Activated CD4-positive, alpha-beta T cell treated with anti-CD3 and anti-CD28 coated beads, Interleukin-2, amount 10 ng/mL, durations not matched to agents 7 days and 5 days (primary cell): ENCODE measurements around the gene OAS2. TPM values are rescaled to one million over a fixed set of nuclear protein-coding genes. Genes with fewer than 3 reads are reported as not detected.

ENCODE experiments used
- CTCF ChIA-PET: fragments of 350-600 bp; sonication (Branson Sonifier 250); formaldehyde crosslinking; loops from one replicate; lab custom pipeline; 2021; ENCODE audit warnings: antibody characterized with exemption; lab: Charles Lee
- POLR2A ChIA-PET: fragments of 350-600 bp; sonication (Branson Sonifier 250); formaldehyde crosslinking; loops from one replicate; lab custom pipeline; 2021; ENCODE audit warnings: antibody characterized with exemption; lab: Charles Lee
- DNase-seq: peaks from one replicate; pipeline ENCODE4 v3.0.0-alpha.2; 2020
- H3K27ac Mint-ChIP-seq: one replicate; pipeline ENCODE4 v1.8.0; 2021; ENCODE audit warnings: mild to moderate bottlenecking, moderate library complexity, mixed read lengths
- H3K27me3 Mint-ChIP-seq: one replicate; pipeline ENCODE4 v1.8.0; 2021; ENCODE audit warnings: mixed read lengths
- H3K36me3 Mint-ChIP-seq: one replicate; pipeline ENCODE4 v1.8.0; 2021; ENCODE audit warnings: low read depth, mixed read lengths
- H3K4me1 Mint-ChIP-seq: one replicate; pipeline ENCODE4 v1.8.0; 2021; ENCODE audit warnings: mixed read lengths
- H3K4me3 Mint-ChIP-seq: one replicate; pipeline ENCODE4 v1.8.0; 2021; ENCODE audit warnings: mild to moderate bottlenecking, moderate library complexity, mixed read lengths
- H3K9me3 Mint-ChIP-seq: one replicate; pipeline ENCODE4 v1.8.0; 2021; ENCODE audit warnings: mixed read lengths
- total RNA-seq, 2 experiments: library from RNA; stranded (reverse); gene quantifications; one replicate each; pipeline ENCODE4 v1.2.3, GENCODE V29; 2021

Gene OAS2
- total RNA-seq, 2 experiments from 2014 or later: 294 to 420 TPM

GRCh38 chr12:112961074-112961473 lies 17.2 kb upstream of the OAS2 start:
- Mint-ChIP-seq H3K9me3 (peaks cover 3% of the 10 kb centered on the region), H3K4me1 (peaks cover 39% of the 10 kb centered on the region), H3K36me3 (peaks cover 93% of the 10 kb centered on the region), H3K4me3 (no peak overlapping the region), H3K27ac (no peak overlapping the region), H3K27me3 (no peaks in the 10 kb centered on the region)
- ChIA-PET POLR2A (no interaction called here), CTCF (interaction anchor here (0.6 to 4.2 kb wide), 4 partner anchors 11 to 52 kb away, joined by 3 to 14 read pairs (median 8); no protein-coding TSS in a partner anchor)
- DNase-seq: peak; percentile 43

DNA sequence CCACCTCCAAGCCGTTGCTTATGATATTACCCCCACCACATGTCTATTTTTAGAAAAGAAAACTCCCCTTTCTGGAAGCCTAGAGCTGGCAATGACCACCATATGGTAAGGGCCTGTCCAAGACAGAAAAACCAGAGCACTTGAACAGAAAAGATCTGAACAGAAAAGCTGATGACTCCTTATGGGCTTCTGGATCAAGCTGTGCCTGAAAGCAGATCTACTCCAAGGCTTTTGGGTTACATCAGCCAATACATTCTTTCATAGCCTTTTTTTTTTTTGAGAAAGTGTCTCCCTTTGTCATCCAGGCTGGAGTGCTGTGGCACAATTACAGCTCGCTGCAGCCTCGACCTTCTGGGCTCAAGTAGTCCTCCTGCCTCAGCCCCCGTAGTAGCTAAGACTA lies 16.8 kb upstream of the OAS2 start:
- ChIA-PET POLR2A (no interaction called here), CTCF (interaction anchor here (0.6 to 4.2 kb wide), 6 partner anchors 12 to 52 kb away, joined by 3 to 14 read pairs (median 4); no protein-coding TSS in a partner anchor)
- H3K27ac Mint-ChIP-seq: no peak overlapping the region
- no peak overlapping the region for H3K4me3 Mint-ChIP-seq
- H3K36me3 Mint-ChIP-seq: peaks cover 93% of the 10 kb centered on the region
- no peak for DNase-seq
- H3K27me3 Mint-ChIP-seq: no peaks in the 10 kb centered on the region
- H3K9me3 Mint-ChIP-seq: no peaks in the 10 kb centered on the region
- peaks cover 35% of the 10 kb centered on the region for H3K4me1 Mint-ChIP-seq

DNA sequence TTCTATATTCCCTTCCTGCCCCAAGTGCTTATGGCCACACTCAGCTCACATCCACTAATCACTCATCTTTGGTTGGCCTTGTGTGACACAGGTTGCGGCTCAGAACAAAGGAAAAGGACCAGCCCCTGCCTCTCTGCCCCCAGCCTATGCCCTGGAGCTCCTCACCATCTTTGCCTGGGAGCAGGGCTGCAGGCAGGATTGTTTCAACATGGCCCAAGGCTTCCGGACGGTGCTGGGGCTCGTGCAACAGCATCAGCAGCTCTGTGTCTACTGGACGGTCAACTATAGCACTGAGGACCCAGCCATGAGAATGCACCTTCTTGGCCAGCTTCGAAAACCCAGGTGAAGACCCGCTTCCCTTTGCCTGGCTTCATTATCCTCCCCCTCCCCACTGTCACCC lies 15.8 kb upstream of the OAS2 start:
- Mint-ChIP-seq H3K4me3 (no peak overlapping the region), H3K27ac (no peak overlapping the region), H3K4me1 (peaks cover 26% of the 10 kb centered on the region), H3K27me3 (no peaks in the 10 kb centered on the region), H3K36me3 (peaks cover 92% of the 10 kb centered on the region), H3K9me3 (no peaks in the 10 kb centered on the region)
- CTCF ChIA-PET: interaction anchor here (0.6 to 4.2 kb wide), 5 partner anchors 13 to 36 kb away, joined by 3 to 13 read pairs (median 3); no protein-coding TSS in a partner anchor
- POLR2A ChIA-PET: no interaction called here
- DNase-seq: no peak

- Mint-ChIP-seq H3K27ac (no peak overlapping the region), H3K4me3 (no peak overlapping the region), H3K9me3 (no peaks in the 10 kb centered on the region), H3K27me3 (no peaks in the 10 kb centered on the region), H3K4me1 (peaks cover 21% of the 10 kb centered on the region), H3K36me3 (peaks cover 92% of the 10 kb centered on the region)
- ChIA-PET POLR2A (interaction anchor here (1.3 kb wide), 1 partner anchor 14 kb away, joined by 3 read pairs; no protein-coding TSS in a partner anchor), CTCF (interaction anchor here (0.8 to 1.9 kb wide), 2 partner anchors 14 to 29 kb away, joined by 3 to 4 read pairs; no protein-coding TSS in a partner anchor)
- no peak for DNase-seq
These were observed 15.0 kb upstream of the OAS2 start for GRCh38 chr12:112963227-112963861.

DNA sequence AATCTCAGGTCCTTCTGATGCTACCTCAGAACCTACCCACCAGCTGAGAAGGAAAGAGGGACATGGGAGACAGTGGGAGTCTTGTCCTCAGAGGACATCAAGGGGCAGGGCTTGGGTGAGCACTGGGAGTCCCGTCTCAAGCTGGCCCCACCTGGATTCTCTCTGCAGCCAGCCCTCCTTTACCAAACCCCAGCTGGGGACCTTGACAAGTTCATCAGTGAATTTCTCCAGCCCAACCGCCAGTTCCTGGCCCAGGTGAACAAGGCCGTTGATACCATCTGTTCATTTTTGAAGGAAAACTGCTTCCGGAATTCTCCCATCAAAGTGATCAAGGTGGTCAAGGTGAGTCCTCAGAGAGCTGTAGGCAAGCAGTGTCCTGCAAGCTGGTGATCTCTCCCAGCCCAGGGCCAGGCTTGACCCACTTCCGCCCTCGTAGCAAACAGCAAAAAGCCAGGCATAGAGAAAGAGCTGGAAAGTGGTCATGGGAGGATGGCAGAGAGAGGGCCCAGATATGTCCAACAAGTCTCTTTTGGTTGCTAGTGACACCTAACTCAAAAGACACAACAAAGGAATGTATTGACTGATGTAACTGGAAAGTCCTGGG lies 14.2 kb upstream of the OAS2 start:
- Mint-ChIP-seq H3K9me3 (no peaks in the 10 kb centered on the region), H3K4me1 (peaks cover 21% of the 10 kb centered on the region), H3K27ac (no peak overlapping the region), H3K4me3 (no peak overlapping the region), H3K36me3 (peaks cover 91% of the 10 kb centered on the region), H3K27me3 (no peaks in the 10 kb centered on the region)
- ChIA-PET POLR2A (interaction anchor here (1.3 kb wide), 1 partner anchor 14 kb away, joined by 3 read pairs; no protein-coding TSS in a partner anchor), CTCF (interaction anchor here (0.7 kb wide), 1 partner anchor 27 kb away, joined by 3 read pairs; the partner anchor contains the start of gene OAS3)
- no peak for DNase-seq

DNA sequence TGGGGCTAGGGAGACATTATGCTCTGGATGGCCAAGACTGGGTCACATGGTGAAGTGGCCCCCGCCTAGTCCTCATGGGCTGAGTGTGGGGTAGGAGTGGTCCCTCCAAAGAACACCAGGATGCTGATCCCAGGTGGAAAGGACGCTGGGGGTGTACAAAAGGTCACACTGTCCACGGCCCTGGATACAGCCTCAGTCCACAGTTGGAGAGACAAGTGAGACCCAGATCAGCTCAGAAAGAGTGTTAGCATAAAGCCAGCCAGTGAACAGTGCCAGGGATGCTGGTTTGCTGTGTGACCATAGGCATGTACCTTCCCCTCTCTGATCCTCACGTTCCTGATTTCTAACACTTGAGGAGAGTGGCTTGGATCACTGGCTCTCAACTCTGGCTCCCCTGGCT lies 13.4 kb upstream of the OAS2 start:
- POLR2A ChIA-PET: interaction anchor here (0.5 kb wide), 1 partner anchor 65 kb away, joined by 4 read pairs; no protein-coding TSS in a partner anchor
- Mint-ChIP-seq H3K4me1 (peaks cover 14% of the 10 kb centered on the region), H3K9me3 (no peaks in the 10 kb centered on the region), H3K27ac (no peak overlapping the region), H3K27me3 (no peaks in the 10 kb centered on the region), H3K36me3 (peaks cover 91% of the 10 kb centered on the region), H3K4me3 (no peak overlapping the region)
- DNase-seq: no peak
- CTCF ChIA-PET: interaction anchor here (0.7 to 1.2 kb wide), 2 partner anchors 13 to 27 kb away, joined by 3 to 4 read pairs; partner anchors contain the start of genes OAS2 and OAS3

- CTCF ChIA-PET: interaction anchor here (1.2 kb wide), 1 partner anchor 12 kb away, joined by 4 read pairs; the partner anchor contains the start of gene OAS2
- Mint-ChIP-seq H3K4me3 (no peak overlapping the region), H3K36me3 (peaks cover 92% of the 10 kb centered on the region), H3K9me3 (no peaks in the 10 kb centered on the region), H3K27me3 (no peaks in the 10 kb centered on the region), H3K27ac (no peak overlapping the region), H3K4me1 (peaks cover 8% of the 10 kb centered on the region)
- DNase-seq: no peak
- POLR2A ChIA-PET: no interaction called here
These were observed 12.7 kb upstream of the OAS2 start for GRCh38 chr12:112965643-112966042.

DNA sequence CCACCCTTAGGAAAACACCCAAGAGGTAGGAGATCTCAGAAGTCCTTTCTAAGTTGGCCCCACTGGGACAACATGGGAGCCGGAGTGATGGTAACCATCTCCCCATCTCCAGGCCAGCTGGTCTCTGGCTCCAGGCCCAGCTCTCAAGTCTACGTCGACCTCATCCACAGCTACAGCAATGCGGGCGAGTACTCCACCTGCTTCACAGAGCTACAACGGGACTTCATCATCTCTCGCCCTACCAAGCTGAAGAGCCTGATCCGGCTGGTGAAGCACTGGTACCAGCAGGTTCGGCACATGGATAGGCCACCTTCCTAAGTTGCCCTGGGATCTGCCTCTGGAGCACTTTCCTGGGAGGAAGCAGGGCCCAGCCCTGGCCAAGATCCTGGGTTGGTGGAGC lies 11.0 kb upstream of the OAS2 start:
- Mint-ChIP-seq H3K27ac (no peak overlapping the region), H3K27me3 (no peaks in the 10 kb centered on the region), H3K4me3 (no peak overlapping the region), H3K4me1 (no peaks in the 10 kb centered on the region), H3K36me3 (peaks cover 86% of the 10 kb centered on the region), H3K9me3 (no peaks in the 10 kb centered on the region)
- ChIA-PET POLR2A (no interaction called here), CTCF (interaction anchor here (2.8 kb wide), 1 partner anchor 10 kb away, joined by 14 read pairs; the partner anchor contains the start of gene OAS2)
- DNase-seq: no peak

- no peaks in the 10 kb centered on the region for H3K9me3 Mint-ChIP-seq
- DNase-seq: no peak
- no peak overlapping the region for H3K27ac Mint-ChIP-seq
- peaks cover 82% of the 10 kb centered on the region for H3K36me3 Mint-ChIP-seq
- POLR2A ChIA-PET: no interaction called here
- H3K4me3 Mint-ChIP-seq: no peak overlapping the region
- CTCF ChIA-PET: interaction anchor here (2.8 kb wide), 1 partner anchor 10 kb away, joined by 14 read pairs; the partner anchor contains the start of gene OAS2
- H3K4me1 Mint-ChIP-seq: no peaks in the 10 kb centered on the region
- H3K27me3 Mint-ChIP-seq: no peaks in the 10 kb centered on the region
These were observed 10.5 kb upstream of the OAS2 start for GRCh38 chr12:112967858-112968257.

- no peaks in the 10 kb centered on the region for H3K27me3 Mint-ChIP-seq
- no peak for DNase-seq
- H3K27ac Mint-ChIP-seq: peak overlapping the region; percentile 16
- H3K4me1 Mint-ChIP-seq: no peaks in the 10 kb centered on the region
- H3K36me3 Mint-ChIP-seq: peaks cover 80% of the 10 kb centered on the region
- no peak overlapping the region for H3K4me3 Mint-ChIP-seq
- POLR2A ChIA-PET: no interaction called here
- no peaks in the 10 kb centered on the region for H3K9me3 Mint-ChIP-seq
- CTCF ChIA-PET: interaction anchor here (1.3 kb wide), 1 partner anchor 23 kb away, joined by 3 read pairs; no protein-coding TSS in a partner anchor
These were observed 8.6 kb upstream of the OAS2 start for GRCh38 chr12:112969547-112970306.

DNA sequence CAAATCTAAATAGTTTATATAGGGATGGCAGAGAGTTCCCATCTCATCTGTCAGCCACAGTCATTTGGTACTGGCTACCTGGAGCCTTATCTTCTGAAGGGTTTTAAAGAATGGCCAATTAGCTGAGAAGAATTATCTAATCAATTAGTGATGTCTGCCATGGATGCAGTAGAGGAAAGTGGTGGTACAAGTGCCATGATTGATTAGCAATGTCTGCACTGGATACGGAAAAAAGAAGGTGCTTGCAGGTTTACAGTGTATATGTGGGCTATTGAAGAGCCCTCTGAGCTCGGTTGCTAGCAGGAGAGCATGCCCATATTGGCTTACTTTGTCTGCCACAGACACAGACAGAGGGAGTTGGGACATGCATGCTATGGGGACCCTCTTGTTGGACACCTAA lies 7.9 kb upstream of the OAS2 start:
- Mint-ChIP-seq H3K4me1 (peaks cover 2% of the 10 kb centered on the region), H3K9me3 (no peaks in the 10 kb centered on the region), H3K27ac (peak overlapping the region; percentile 16), H3K4me3 (no peak overlapping the region), H3K36me3 (peaks cover 75% of the 10 kb centered on the region), H3K27me3 (no peaks in the 10 kb centered on the region)
- CTCF ChIA-PET: interaction anchor here (1.3 kb wide), 1 partner anchor 22 kb away, joined by 3 read pairs; no protein-coding TSS in a partner anchor
- DNase-seq: no peak
- POLR2A ChIA-PET: no interaction called here

DNA sequence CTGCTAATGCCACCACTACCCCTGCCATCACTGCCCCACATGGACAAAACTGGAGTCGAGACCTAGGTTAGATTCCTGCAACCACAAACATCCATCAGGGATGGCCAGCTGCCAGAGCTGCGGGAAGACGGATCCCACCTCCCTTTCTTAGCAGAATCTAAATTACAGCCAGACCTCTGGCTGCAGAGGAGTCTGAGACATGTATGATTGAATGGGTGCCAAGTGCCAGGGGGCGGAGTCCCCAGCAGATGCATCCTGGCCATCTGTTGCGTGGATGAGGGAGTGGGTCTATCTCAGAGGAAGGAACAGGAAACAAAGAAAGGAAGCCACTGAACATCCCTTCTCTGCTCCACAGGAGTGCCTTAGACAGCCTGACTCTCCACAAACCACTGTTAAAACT lies 7.1 kb upstream of the OAS2 start:
- Mint-ChIP-seq H3K4me3 (no peak overlapping the region), H3K27ac (no peak overlapping the region), H3K4me1 (peaks cover 7% of the 10 kb centered on the region), H3K36me3 (peaks cover 66% of the 10 kb centered on the region), H3K27me3 (no peaks in the 10 kb centered on the region), H3K9me3 (no peaks in the 10 kb centered on the region)
- CTCF ChIA-PET: no interaction called here
- POLR2A ChIA-PET: no interaction called here
- no peak for DNase-seq
